RWPE1 (cell line): Measurements from ENCODE around the gene NFIX.

ENCODE experiments used
- CTCF ChIA-PET: fragments of 350-600 bp; sonication (Branson Sonifier 250); formaldehyde crosslinking; extraction: SDS; loops from one replicate; lab custom pipeline; 2021; lab: Yijun Ruan, JAX
- POLR2A ChIA-PET: fragments of 400-600 bp; formaldehyde crosslinking; extraction: SDS; loops from one replicate; lab custom pipeline; 2020; ENCODE audit warnings: antibody characterized with exemption; ENCODE audit not compliant: low non-redundant PET; lab: Yijun Ruan, JAX
- DNase-seq: peaks from one replicate; pipeline ENCODE4 v3.0.0; 2012; ENCODE audit warnings: low spot score
- H3K27ac ChIP-seq: fragments of 450-650 bp; 2 replicates; pipeline ENCODE4 v1.5.1; 2017
- CTCF ChIP-seq: fragments of 450-650 bp; conservative IDR thresholded peaks from 2 replicates; pipeline ENCODE4 v1.5.1; 2017; ENCODE audit warnings: low read depth, mild to moderate bottlenecking

NFIX gene

GRCh38 chr19:13089139-13089856, 94.0 kb downstream of the NFIX start:
- ChIA-PET CTCF (interaction anchor here (1.1 to 2.3 kb wide), 2 partner anchors 16 to 111 kb away, joined by 4 to 7 read pairs; no protein-coding TSS in a partner anchor), POLR2A (interaction anchor here (0.6 kb wide), 1 partner anchor 18 kb away, joined by 6 read pairs; no protein-coding TSS in a partner anchor)
- peak; percentile 51 for DNase-seq
- H3K27ac ChIP-seq, result peak overlapping the region; percentile 72
- TF ChIP-seq CTCF, result no peak

- peak overlapping the region; percentile 72 for H3K27ac ChIP-seq
- no peak for TF ChIP-seq CTCF
- ChIA-PET CTCF (interaction anchor here (1.1 to 2.3 kb wide), 2 partner anchors 17 to 112 kb away, joined by 4 to 7 read pairs; no protein-coding TSS in a partner anchor), POLR2A (interaction anchor here (0.6 kb wide), 1 partner anchor 18 kb away, joined by 6 read pairs; no protein-coding TSS in a partner anchor)
- no peak for DNase-seq
Measured at GRCh38 chr19:13089857-13090507, 94.7 kb downstream of the NFIX start.

GRCh38 chr19:13090511-13091231, 95.4 kb downstream of the NFIX start:
- TF ChIP-seq CTCF, result no peak
- ChIA-PET CTCF (interaction anchor here (1.1 to 2.3 kb wide), 2 partner anchors 18 to 113 kb away, joined by 4 to 7 read pairs; no protein-coding TSS in a partner anchor), POLR2A (no interaction called here)
- peak overlapping the region; percentile 72 for H3K27ac ChIP-seq
- no peak for DNase-seq

- POLR2A ChIA-PET, result no interaction called here
- peak overlapping the region; percentile 72 for H3K27ac ChIP-seq
- no peak for TF ChIP-seq CTCF
- no peak for DNase-seq
- CTCF ChIA-PET, result interaction anchor here (0.6 to 0.7 kb wide), 3 partner anchors 26 to 479 kb away, joined by 3 read pairs; no protein-coding TSS in a partner anchor
Measured at GRCh38 chr19:13091400-13092157, 96.3 kb downstream of the NFIX start.

GRCh38 chr19:13092158-13092543, 96.9 kb downstream of the NFIX start:
- CTCF ChIA-PET, result interaction anchor here (0.5 to 3.1 kb wide), 4 partner anchors 8 to 478 kb away, joined by 3 to 37 read pairs (median 3); no protein-coding TSS in a partner anchor
- DNase-seq, result no peak
- POLR2A ChIA-PET, result no interaction called here
- H3K27ac ChIP-seq, result peak overlapping the region; percentile 72
- no peak for TF ChIP-seq CTCF
